WTC11 (cell line): Measurements from ENCODE around the gene GALNT6. TPM values are rescaled to one million over a fixed set of nuclear protein-coding genes. Genes with fewer than 3 reads are reported as not detected.

Source experiments
- ATAC-seq: fragments of 200-7000 bp; cut with Tn5 transposase; 2 replicates; pipeline ENCODE4 v1.10.0; 2021; ENCODE audit warnings: mild to moderate bottlenecking, moderate library complexity
- CTCF ChIA-PET: fragments of 300-600 bp; sonication (Branson Sonifier 250); formaldehyde crosslinking; loops from one replicate; lab custom pipeline; 2021; ENCODE audit warnings: antibody characterized with exemption; lab: Charles Lee
- POLR2A ChIA-PET: fragments of 350-600 bp; sonication (Branson Sonifier 250); formaldehyde crosslinking; loops from one replicate; lab custom pipeline; 2021; ENCODE audit warnings: antibody characterized with exemption; lab: Charles Lee
- DNase-seq: peaks from one replicate; pipeline ENCODE4 v3.0.0; 2021; ENCODE audit warnings: low spot score
- H3K27ac Mint-ChIP-seq: 2 replicates; pipeline ENCODE4 v1.8.0; 2021; ENCODE audit warnings: mixed read lengths
- H3K27me3 Mint-ChIP-seq: 2 replicates; pipeline ENCODE4 v1.8.0; 2021; ENCODE audit warnings: low read depth, mild to moderate bottlenecking, moderate library complexity, mixed read lengths
- H3K36me3 Mint-ChIP-seq: 2 replicates; pipeline ENCODE4 v1.8.0; 2021; ENCODE audit warnings: mixed read lengths
- H3K4me1 Mint-ChIP-seq: 2 replicates; pipeline ENCODE4 v1.8.0; 2022; ENCODE audit warnings: mixed read lengths
- H3K4me3 Mint-ChIP-seq: 2 replicates; pipeline ENCODE4 v1.8.0; 2021; ENCODE audit warnings: mild to moderate bottlenecking, moderate library complexity, mixed read lengths
- H3K9me3 Mint-ChIP-seq: 2 replicates; pipeline ENCODE4 v1.8.0; 2021; ENCODE audit warnings: mixed read lengths
- AFF4 ChIP-seq: sonication (generic); formaldehyde crosslinking; IDR thresholded peaks from 2 replicates; pipeline ENCODE4 v1.8.1; 2023; ENCODE audit warnings: mild to moderate bottlenecking, missing genetic modification reagents, borderline replicate concordance
- ARID4B ChIP-seq: sonication (generic); formaldehyde crosslinking; IDR thresholded peaks from 2 replicates; pipeline ENCODE4 v1.8.0; 2023; ENCODE audit warnings: missing genetic modification reagents, mild to moderate bottlenecking, borderline replicate concordance
- CREM ChIP-seq: sonication (generic); formaldehyde crosslinking; IDR thresholded peaks from 2 replicates; pipeline ENCODE4 v1.8.1; 2022; ENCODE audit warnings: mild to moderate bottlenecking, missing genetic modification reagents, moderate library complexity
- E2F5 ChIP-seq: sonication (generic); formaldehyde crosslinking; IDR thresholded peaks from 2 replicates; pipeline ENCODE4 v1.8.1; 2022; ENCODE audit warnings: mild to moderate bottlenecking, moderate library complexity, missing genetic modification reagents
- ELF4 ChIP-seq: sonication (generic); formaldehyde crosslinking; IDR thresholded peaks from 2 replicates; pipeline ENCODE4 v1.8.1; 2022; ENCODE audit warnings: low read depth, mild to moderate bottlenecking, moderate library complexity, missing genetic modification reagents
- ESRRA ChIP-seq: sonication (generic); formaldehyde crosslinking; IDR thresholded peaks from 2 replicates; pipeline ENCODE4 v1.8.1; 2022; ENCODE audit warnings: mild to moderate bottlenecking, missing genetic modification reagents, borderline replicate concordance
- FOXK1 ChIP-seq: sonication (generic); formaldehyde crosslinking; IDR thresholded peaks from 2 replicates; pipeline ENCODE4 v1.8.0; 2022; ENCODE audit warnings: mild to moderate bottlenecking, moderate library complexity, missing genetic modification reagents
- GTF2I ChIP-seq: fragments of 250-450 bp; sonication (Bioruptor Pico); conservative IDR thresholded peaks from 2 replicates; pipeline ENCODE4 v1.4.0; 2021; ENCODE audit warnings: mild to moderate bottlenecking
- IRF1 ChIP-seq: sonication (generic); formaldehyde crosslinking; IDR thresholded peaks from 2 replicates; pipeline ENCODE4 v1.8.0; 2023; ENCODE audit warnings: missing genetic modification reagents
- MAX ChIP-seq: sonication (generic); formaldehyde crosslinking; IDR thresholded peaks from 2 replicates; pipeline ENCODE4 v1.8.0; 2022; ENCODE audit warnings: mild to moderate bottlenecking, missing genetic modification reagents
- NR1H2 ChIP-seq: sonication (generic); formaldehyde crosslinking; IDR thresholded peaks from 2 replicates; pipeline ENCODE4 v1.9.0; 2021; ENCODE audit warnings: mild to moderate bottlenecking, moderate library complexity, missing genetic modification reagents
- OVOL2 ChIP-seq: fragments of 250-450 bp; sonication (Bioruptor Pico); IDR thresholded peaks from 2 replicates; pipeline ENCODE4 v1.9.0; 2021; ENCODE audit warnings: mild to moderate bottlenecking, borderline replicate concordance
- RELA ChIP-seq: sonication (generic); formaldehyde crosslinking; IDR thresholded peaks from 2 replicates; pipeline ENCODE4 v1.8.1; 2022; ENCODE audit warnings: missing genetic modification reagents, mild to moderate bottlenecking, borderline replicate concordance
- SP1 ChIP-seq: sonication (generic); formaldehyde crosslinking; conservative IDR thresholded peaks from 2 replicates; pipeline ENCODE4 v1.8.1; 2022; ENCODE audit warnings: missing genetic modification reagents
- ZNF232 ChIP-seq: sonication (generic); formaldehyde crosslinking; IDR thresholded peaks from 2 replicates; pipeline ENCODE4 v1.8.0; 2022; ENCODE audit warnings: mild to moderate bottlenecking, missing genetic modification reagents
- ZNF263 ChIP-seq: sonication (generic); formaldehyde crosslinking; IDR thresholded peaks from 2 replicates; pipeline ENCODE4 v1.8.1; 2022; ENCODE audit warnings: low read depth, mild to moderate bottlenecking, moderate library complexity, missing genetic modification reagents
- ZNF396 ChIP-seq: fragments of 250-450 bp; sonication (Bioruptor Pico); IDR thresholded peaks from 2 replicates; pipeline ENCODE4 v1.8.0; 2021; ENCODE audit warnings: mild to moderate bottlenecking, moderate library complexity, borderline replicate concordance
- ZNF416 ChIP-seq: fragments of 250-450 bp; sonication (Bioruptor Pico); IDR thresholded peaks from 2 replicates; pipeline ENCODE4 v1.9.0; 2021; ENCODE audit warnings: mild to moderate bottlenecking, inconsistent platforms
- ZNF532 ChIP-seq: fragments of 250-450 bp; sonication (Bioruptor Pico); IDR thresholded peaks from 2 replicates; pipeline ENCODE4 v1.9.0; 2021; ENCODE audit warnings: mild to moderate bottlenecking, borderline replicate concordance
- ZNF671 ChIP-seq: fragments of 250-450 bp; sonication (Bioruptor Pico); IDR thresholded peaks from 2 replicates; pipeline ENCODE4 v1.8.0; 2021; ENCODE audit warnings: mild to moderate bottlenecking
- total RNA-seq: library from RNA; stranded (reverse); gene quantifications from 3 replicates; pipeline ENCODE4 v1.2.3, GENCODE V29; 2021

GALNT6 gene
- total RNA-seq, 1 experiment from 2014 or later, result 18.3 TPM

- TF ChIP-seq RELA (CRISPR knock-in tag), result no peak
- no peak for TF ChIP-seq ZNF396 (CRISPR knock-in tag)
- TF ChIP-seq ZNF263 (CRISPR knock-in tag), result no peak
- TF ChIP-seq ELF4, result no peak
- TF ChIP-seq AFF4 (CRISPR knock-in tag), result no peak
- TF ChIP-seq CREM (CRISPR knock-in tag), result no peak
- TF ChIP-seq ZNF532 (CRISPR knock-in tag), result no peak
- TF ChIP-seq GTF2I (CRISPR knock-in tag), result no peak
- no peak for TF ChIP-seq OVOL2 (CRISPR knock-in tag)
- TF ChIP-seq SP1 (CRISPR knock-in tag), result no peak
- no peak for TF ChIP-seq ZNF416 (CRISPR knock-in tag)
- no peak for TF ChIP-seq ESRRA (CRISPR knock-in tag)
- no peak for TF ChIP-seq ZNF232 (CRISPR knock-in tag)
- no peak for TF ChIP-seq ZNF671 (CRISPR knock-in tag)
- no peak for TF ChIP-seq NR1H2 (CRISPR knock-in tag)
- no peak for TF ChIP-seq FOXK1 (CRISPR knock-in tag)
- no peak for TF ChIP-seq IRF1 (CRISPR knock-in tag)
- no peak for TF ChIP-seq MAX (CRISPR knock-in tag)
- no peak for TF ChIP-seq ARID4B (CRISPR knock-in tag)
- TF ChIP-seq E2F5 (CRISPR knock-in tag), result no peak
- DNase-seq (no peak), ATAC-seq (no peak)
- Mint-ChIP-seq H3K9me3 (no peaks in the 10 kb centered on the region), H3K4me1 (no peaks in the 10 kb centered on the region), H3K27me3 (no peaks in the 10 kb centered on the region; the same call in 1 of the 2 replicates), H3K4me3 (no peak overlapping the region), H3K36me3 (peaks cover 5% of the 10 kb centered on the region), H3K27ac (no peak overlapping the region)
- ChIA-PET CTCF (interaction anchor here (0.5 to 3.3 kb wide), 5 partner anchors 10 to 92 kb away, joined by 3 to 12 read pairs (median 4); no protein-coding TSS in a partner anchor), POLR2A (no interaction called here)
Observed at GRCh38 chr12:51361161-51362016, 29.8 kb downstream of the GALNT6 start.
